DOHH2 (cell line): ENCODE measurements around the gene LAGE3.

ENCODE experiments used
- H3F3A ChIP-seq: fragments of 200-600 bp; sonication (generic), shearing (Covaris generic); 2 replicates; pipeline ENCODE4 v1.6.0; 2016; ENCODE audit warnings: antibody characterized with exemption, mild to moderate bottlenecking; ENCODE audit not compliant: control insufficient read depth, insufficient read depth
- H3K27ac ChIP-seq: fragments of 200-600 bp; sonication (generic); 2 replicates; pipeline ENCODE4 v1.5.1; 2014; ENCODE audit warnings: low read depth, mild to moderate bottlenecking, low read length, moderate library complexity
- H3K27me3 ChIP-seq: fragments of 200-600 bp; sonication (generic); 2 replicates; pipeline ENCODE4 v1.6.1; 2014; ENCODE audit warnings: mild to moderate bottlenecking, low read length, mixed read lengths; ENCODE audit not compliant: control insufficient read depth
- H3K36me3 ChIP-seq: fragments of 200-600 bp; sonication (generic); 2 replicates; pipeline ENCODE4 v1.6.1; 2014; ENCODE audit warnings: mild to moderate bottlenecking, low read length, moderate library complexity, mixed read lengths; ENCODE audit not compliant: control insufficient read depth
- H3K4me1 ChIP-seq: fragments of 200-600 bp; sonication (generic); 2 replicates; pipeline ENCODE4 v1.6.1; 2014; ENCODE audit warnings: mild to moderate bottlenecking, low read length, mixed read lengths; ENCODE audit not compliant: control insufficient read depth
- H3K4me2 ChIP-seq: fragments of 200-600 bp; sonication (generic); 2 replicates; pipeline ENCODE4 v1.6.0; 2014; ENCODE audit warnings: mild to moderate bottlenecking, low read length, moderate library complexity
- H3K4me3 ChIP-seq: fragments of 200-600 bp; sonication (generic); 2 replicates; pipeline ENCODE4 v1.5.1; 2014; ENCODE audit warnings: mild to moderate bottlenecking, low read length, mixed read lengths
- H3K79me2 ChIP-seq: fragments of 200-600 bp; sonication (generic); 2 replicates; pipeline ENCODE4 v1.6.1; 2014; ENCODE audit warnings: mild to moderate bottlenecking, low read length, mixed read lengths; ENCODE audit not compliant: control insufficient read depth
- H3K9me2 ChIP-seq: fragments of 200-600 bp; sonication (generic); replicated peaks from 2 replicates; pipeline ENCODE4 v1.6.1; 2014; ENCODE audit warnings: mild to moderate bottlenecking, low read length, mixed read lengths; ENCODE audit not compliant: control insufficient read depth
- H3K9me3 ChIP-seq: fragments of 200-600 bp; sonication (generic); 2 replicates; pipeline ENCODE4 v1.6.1; 2014; ENCODE audit warnings: antibody characterized with exemption, low read length, mixed read lengths; ENCODE audit not compliant: control insufficient read depth, insufficient read depth
- H4K20me1 ChIP-seq: fragments of 200-600 bp; sonication (generic); 2 replicates; pipeline ENCODE4 v1.6.0; 2014; ENCODE audit warnings: low read depth, mild to moderate bottlenecking, antibody characterized with exemption, low read length, moderate library complexity; ENCODE audit not compliant: control insufficient read depth, insufficient read depth
- EZH2phosphoT487 ChIP-seq: fragments of 200-600 bp; sonication (generic); IDR thresholded peaks from 2 replicates; pipeline ENCODE4 v1.6.1; 2017; ENCODE audit warnings: borderline replicate concordance, mild to moderate bottlenecking, antibody characterized with exemption, low read length, moderate library complexity, mixed read lengths
- TF ChIP-seq, protein P1 (sequence below): fragments of 200-600 bp; sonication (generic); IDR thresholded peaks from one replicate; pipeline ENCODE4 v1.5.1; 2014; ENCODE audit warnings: antibody characterized with exemption, mild to moderate bottlenecking, low read depth, low read length; ENCODE audit not compliant: poor library complexity, severe bottlenecking

LAGE3 gene

DNA sequence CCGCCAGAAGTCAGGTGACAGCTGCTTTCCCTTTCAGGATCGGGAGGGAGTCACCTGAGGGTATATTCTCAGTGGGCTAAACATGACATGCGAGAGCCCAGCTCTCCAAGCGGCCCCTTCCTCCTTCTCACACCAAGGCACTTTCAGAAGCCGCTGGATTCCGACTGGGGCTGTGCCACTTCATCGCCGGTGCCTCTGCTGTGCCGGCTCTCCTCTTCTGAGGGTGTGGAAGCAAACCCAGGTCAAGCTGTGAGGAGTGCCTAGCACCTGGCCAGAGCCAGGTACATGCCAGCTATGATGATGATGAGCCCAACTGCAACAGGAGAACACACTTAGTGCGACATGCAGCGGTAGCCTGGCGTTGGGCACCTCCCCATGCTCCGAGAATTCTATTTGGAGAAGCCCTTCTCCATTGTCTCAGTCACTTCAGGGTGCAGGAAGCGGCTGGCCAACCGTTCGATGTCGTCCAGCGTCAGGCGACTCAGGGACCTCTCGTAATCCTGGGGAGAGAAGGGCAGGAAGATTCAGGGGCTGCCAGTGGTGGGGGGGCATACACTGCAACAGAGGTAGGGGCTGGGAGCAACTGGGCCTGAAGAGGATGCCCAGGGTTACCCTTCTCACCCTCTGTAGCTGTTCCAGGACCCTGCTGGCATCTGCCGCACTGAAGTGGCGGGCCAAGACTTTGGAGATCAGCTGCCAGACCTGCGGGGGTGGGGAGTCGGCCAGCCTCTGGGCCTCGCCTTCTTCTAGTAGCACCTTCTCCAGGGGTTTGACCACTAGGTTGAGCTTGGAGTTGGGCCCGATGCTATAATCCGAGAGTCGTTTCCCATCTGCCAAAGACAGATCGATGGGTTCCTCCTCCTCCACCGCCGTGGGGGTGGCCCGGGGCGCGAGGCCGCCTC is 6.3 kb upstream of the LAGE3 start:
- Histone ChIP-seq H3K9me2 (no peaks in the 10 kb centered on the region), H3K27me3 (no peaks in the 10 kb centered on the region), H3K9me3 (no peaks in the 10 kb centered on the region), H3K27ac (peak overlapping the region; percentile 41), H3K4me2 (peak overlapping the region; percentile 87), H3F3A (no peaks in the 10 kb centered on the region; the same call in 1 of the 2 replicates), H4K20me1 (no peaks in the 10 kb centered on the region), H3K79me2 (peaks cover 57% of the 10 kb centered on the region), H3K4me1 (peaks cover 58% of the 10 kb centered on the region), H3K36me3 (peaks cover 36% of the 10 kb centered on the region), H3K4me3 (peak overlapping the region; percentile 68)
- TF ChIP-seq, protein P1, sequence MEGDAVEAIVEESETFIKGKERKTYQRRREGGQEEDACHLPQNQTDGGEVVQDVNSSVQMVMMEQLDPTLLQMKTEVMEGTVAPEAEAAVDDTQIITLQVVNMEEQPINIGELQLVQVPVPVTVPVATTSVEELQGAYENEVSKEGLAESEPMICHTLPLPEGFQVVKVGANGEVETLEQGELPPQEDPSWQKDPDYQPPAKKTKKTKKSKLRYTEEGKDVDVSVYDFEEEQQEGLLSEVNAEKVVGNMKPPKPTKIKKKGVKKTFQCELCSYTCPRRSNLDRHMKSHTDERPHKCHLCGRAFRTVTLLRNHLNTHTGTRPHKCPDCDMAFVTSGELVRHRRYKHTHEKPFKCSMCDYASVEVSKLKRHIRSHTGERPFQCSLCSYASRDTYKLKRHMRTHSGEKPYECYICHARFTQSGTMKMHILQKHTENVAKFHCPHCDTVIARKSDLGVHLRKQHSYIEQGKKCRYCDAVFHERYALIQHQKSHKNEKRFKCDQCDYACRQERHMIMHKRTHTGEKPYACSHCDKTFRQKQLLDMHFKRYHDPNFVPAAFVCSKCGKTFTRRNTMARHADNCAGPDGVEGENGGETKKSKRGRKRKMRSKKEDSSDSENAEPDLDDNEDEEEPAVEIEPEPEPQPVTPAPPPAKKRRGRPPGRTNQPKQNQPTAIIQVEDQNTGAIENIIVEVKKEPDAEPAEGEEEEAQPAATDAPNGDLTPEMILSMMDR: no peak
- TF ChIP-seq EZH2phosphoT487: no peak

DNA sequence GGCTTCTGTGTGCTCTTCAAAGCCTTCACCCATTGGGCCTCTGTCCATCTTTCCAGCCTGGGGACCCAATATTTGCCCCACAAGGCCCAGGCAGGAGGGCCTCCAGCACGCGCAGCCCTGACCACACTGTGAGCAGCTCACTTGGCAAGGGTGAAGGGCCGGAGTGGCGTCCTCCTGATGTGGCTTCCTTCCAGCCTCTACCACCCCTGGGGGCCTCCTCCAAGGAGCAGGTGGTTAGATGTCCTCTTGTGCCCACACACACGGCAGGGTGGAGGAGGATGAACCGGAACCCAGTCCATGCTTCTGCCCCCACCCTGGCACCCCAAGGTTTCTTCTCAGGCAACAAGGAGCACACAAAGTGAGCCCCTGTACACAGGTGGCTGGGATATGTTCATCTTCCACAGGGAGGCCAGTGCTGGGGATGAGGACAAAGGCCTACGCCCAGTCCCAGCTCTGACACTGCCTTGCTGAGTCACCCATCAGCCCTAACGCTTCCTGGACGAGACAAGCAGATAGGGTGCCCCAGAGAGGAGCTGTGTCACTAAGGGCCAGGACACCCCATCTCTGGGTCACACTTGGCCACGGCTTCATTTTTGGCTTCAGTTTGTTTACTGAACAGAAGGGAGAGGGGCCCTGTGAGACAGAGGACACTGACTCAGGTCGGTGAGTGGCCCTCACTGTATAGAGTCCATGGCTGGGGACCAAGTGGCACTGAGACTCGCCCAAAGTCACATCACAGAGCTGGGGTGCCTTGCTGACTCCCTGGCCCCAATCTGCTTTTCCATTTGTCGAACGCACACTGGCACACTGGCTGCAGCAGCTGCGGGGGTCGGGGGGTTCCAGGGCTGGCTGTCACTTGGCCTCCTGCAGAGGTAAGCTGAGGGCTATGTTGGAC is 5.4 kb upstream of the LAGE3 start:
- H3K4me3 ChIP-seq: peak overlapping the region; percentile 68; the same call in 1 of the 2 replicates
- H3K9me3 ChIP-seq: no peaks in the 10 kb centered on the region
- H3F3A ChIP-seq: no peaks in the 10 kb centered on the region; the same call in 1 of the 2 replicates
- H3K4me1 ChIP-seq: peaks cover 67% of the 10 kb centered on the region
- H3K4me2 ChIP-seq: peak overlapping the region; percentile 87
- peaks cover 51% of the 10 kb centered on the region for H3K79me2 ChIP-seq
- no peaks in the 10 kb centered on the region for H3K9me2 ChIP-seq
- no peak overlapping the region for H3K27ac ChIP-seq
- TF ChIP-seq EZH2phosphoT487: no peak
- TF ChIP-seq, protein P1: no peak
- H4K20me1 ChIP-seq: no peaks in the 10 kb centered on the region
- H3K27me3 ChIP-seq: no peaks in the 10 kb centered on the region
- peaks cover 32% of the 10 kb centered on the region for H3K36me3 ChIP-seq

DNA sequence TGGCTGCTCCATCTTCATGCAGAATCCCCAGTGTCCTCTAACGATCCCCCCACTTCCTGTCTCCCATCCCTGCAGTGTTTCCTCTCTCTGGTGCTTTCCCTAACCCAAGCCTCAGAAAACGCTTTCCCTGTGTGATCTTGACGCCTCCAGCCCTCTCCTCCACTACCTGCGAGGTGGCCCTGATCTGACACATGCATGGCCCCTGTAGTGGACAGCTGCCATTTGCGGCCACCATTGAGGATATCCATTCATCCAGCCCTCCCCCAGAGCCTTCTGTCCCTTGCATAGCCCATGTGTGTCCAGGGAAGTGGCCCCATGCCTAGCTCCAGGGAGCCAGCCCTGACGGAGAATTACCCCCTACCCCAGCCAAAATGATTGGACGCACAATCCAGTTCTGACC is 4.2 kb upstream of the LAGE3 start:
- Histone ChIP-seq H3K27me3 (no peaks in the 10 kb centered on the region), H3K4me2 (no peak overlapping the region), H3K9me3 (no peaks in the 10 kb centered on the region), H3K9me2 (no peaks in the 10 kb centered on the region), H3F3A (no peaks in the 10 kb centered on the region; the same call in 1 of the 2 replicates), H3K36me3 (peaks cover 31% of the 10 kb centered on the region), H4K20me1 (no peaks in the 10 kb centered on the region), H3K4me3 (no peak overlapping the region), H3K79me2 (peaks cover 41% of the 10 kb centered on the region), H3K4me1 (peaks cover 60% of the 10 kb centered on the region), H3K27ac (no peak overlapping the region)
- TF ChIP-seq EZH2phosphoT487: no peak
